ENCODE results near the gene TRABD2A. TPM values are rescaled to one million over a fixed set of nuclear protein-coding genes. Genes with fewer than 3 reads are reported as not detected.

The TRABD2A gene
- total and polyA plus RNA-seq, 9 of the 15 experiments (the other 6 are each of a cell fraction or from before 2014, with no cell fraction given): 0.07 to 0.45 (median 0.25) TPM

DNA sequence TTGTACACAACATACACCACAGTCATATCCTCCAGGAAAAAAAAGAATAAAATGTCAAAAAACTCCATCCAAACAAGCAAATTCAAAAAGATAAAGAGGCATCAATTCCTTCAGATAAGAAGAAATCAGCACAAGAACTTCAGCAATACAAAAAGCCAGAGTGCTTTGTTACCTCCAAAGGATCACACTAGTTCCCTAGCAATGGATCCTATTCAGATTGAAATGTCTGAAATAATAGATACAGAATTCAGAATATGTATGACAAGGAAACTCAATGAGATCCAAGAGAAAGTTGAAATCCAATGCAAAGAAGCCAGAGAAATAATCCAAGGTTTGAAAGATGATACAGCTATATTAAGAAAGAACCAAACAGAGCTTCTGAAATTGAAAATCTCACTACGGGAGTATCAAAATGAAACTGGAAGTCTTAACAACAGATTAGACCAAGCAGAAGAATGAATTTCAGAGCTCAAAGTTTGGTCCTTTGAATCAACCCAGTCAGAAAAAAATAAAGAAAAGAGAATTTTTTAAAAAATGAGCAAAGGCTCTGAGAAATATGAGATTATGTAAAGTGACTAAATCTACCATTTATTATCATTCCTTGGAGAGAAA lies 80.6 kb downstream of the TRABD2A start:
- Histone ChIP-seq H3K4me1 (replicated peaks in 1 of 2; ENCODE audit: control insufficient read depth in 2 of 2, insufficient read depth in 2 of 2, low read length in 2 of 2) (no peaks in the 10 kb centered on the region), H3K27me3 (ENCODE audit: control insufficient read depth in 2 of 2, insufficient read depth in 2 of 2, low read length in 2 of 2) (no peaks in the 10 kb centered on the region), H4K20me1 (replicated peaks; ENCODE audit: control insufficient read depth, insufficient read depth, low read length) (no peaks in the 10 kb centered on the region), H3K36me3 (ENCODE audit: control insufficient read depth, insufficient read depth, low read length) (no peaks in the 10 kb centered on the region), H3K79me2 (ENCODE audit: control insufficient read depth, insufficient read depth, low read length) (no peaks in the 10 kb centered on the region), H3K27ac (ENCODE audit: extremely low read depth, low read depth, low read length) (no peak overlapping the region), H3K9me1 (ENCODE audit: control insufficient read depth, insufficient read depth, low read length) (no peaks in the 10 kb centered on the region), H2AFZ (ENCODE audit: low read depth, low read length) (no peak overlapping the region), H3K9ac (ENCODE audit: insufficient read depth in 1 of 2, low read depth in 2 of 2, low read length in 2 of 2) (no peak overlapping the region), H3K4me3 (no peak overlapping the region), H3K4me2 (ENCODE audit: insufficient read depth, low read length) (no peak overlapping the region), H3K9me3 (replicated peaks; ENCODE audit: control insufficient read depth, insufficient read depth, low read depth, low read length) (no peaks in the 10 kb centered on the region)
- in situ Hi-C loops (cut with MboI): no loop called here
- FAIRE-seq (no peak), DNase-seq (ENCODE audit: extremely low read depth in 1 of 4, low spot score in 3 of 4) (no peak), ATAC-seq (no peak)
- POLR2A ChIA-PET: interaction anchor here (1.0 kb wide), 1 partner anchor 9 kb away, joined by 3 read pairs; no protein-coding TSS in a partner anchor
- BruUV-seq (replicated peaks): no TSS peak
- CTCF ChIA-PET (ENCODE audit: low intra/inter-chr PET ratio): no interaction called here
- TF ChIP-seq NBN (IDR thresholded peaks at IDR 0.05; ENCODE audit: low read depth) (no peak), ARID1B (IDR thresholded peaks at IDR 0.05) (no peak), KLF10 (CRISPR knock-in tag; IDR thresholded peaks at IDR 0.05) (no peak), KAT8 (IDR thresholded peaks at IDR 0.05; ENCODE audit: low read depth) (no peak)
- TF ChIP-seq, protein P1, sequence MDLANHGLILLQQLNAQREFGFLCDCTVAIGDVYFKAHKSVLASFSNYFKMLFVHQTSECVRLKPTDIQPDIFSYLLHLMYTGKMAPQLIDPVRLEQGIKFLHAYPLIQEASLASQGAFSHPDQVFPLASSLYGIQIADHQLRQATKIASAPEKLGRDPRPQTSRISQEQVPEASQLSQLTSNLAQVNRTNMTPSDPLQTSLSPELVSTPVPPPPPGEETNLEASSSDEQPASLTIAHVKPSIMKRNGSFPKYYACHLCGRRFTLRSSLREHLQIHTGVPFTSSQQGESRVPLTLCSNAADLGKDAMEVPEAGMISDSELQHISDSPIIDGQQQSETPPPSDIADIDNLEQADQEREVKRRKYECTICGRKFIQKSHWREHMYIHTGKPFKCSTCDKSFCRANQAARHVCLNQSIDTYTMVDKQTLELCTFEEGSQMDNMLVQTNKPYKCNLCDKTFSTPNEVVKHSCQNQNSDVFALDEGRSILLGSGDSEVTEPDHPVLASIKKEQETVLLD (IDR thresholded peaks at IDR 0.05): no peak
- TF ChIP-seq, protein P2, sequence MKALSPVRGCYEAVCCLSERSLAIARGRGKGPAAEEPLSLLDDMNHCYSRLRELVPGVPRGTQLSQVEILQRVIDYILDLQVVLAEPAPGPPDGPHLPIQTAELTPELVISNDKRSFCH (CRISPR knock-in tag; IDR thresholded peaks at IDR 0.05): no peak
- TF ChIP-seq, protein P2 (tag; IDR thresholded peaks at IDR 0.05): no peak
- 0% methylated on average over 1 of the region's 1 CpG for WGBS (ENCODE audit: insufficient coverage, low coverage, missing lambda C conversion rate)
- intact Hi-C loops (cut with micrococcal nuclease): no loop called here
